HG03280 (cell line): ENCODE measurements around the gene THSD4.

Experiments used
- ATAC-seq: cut with Tn5 transposase; IDR thresholded peaks from one replicate; pipeline ENCODE4 v1.9.1; 2021; ENCODE audit warnings: mild to moderate bottlenecking, moderate library complexity; ENCODE audit not compliant: unreplicated experiment

THSD4 gene

DNA sequence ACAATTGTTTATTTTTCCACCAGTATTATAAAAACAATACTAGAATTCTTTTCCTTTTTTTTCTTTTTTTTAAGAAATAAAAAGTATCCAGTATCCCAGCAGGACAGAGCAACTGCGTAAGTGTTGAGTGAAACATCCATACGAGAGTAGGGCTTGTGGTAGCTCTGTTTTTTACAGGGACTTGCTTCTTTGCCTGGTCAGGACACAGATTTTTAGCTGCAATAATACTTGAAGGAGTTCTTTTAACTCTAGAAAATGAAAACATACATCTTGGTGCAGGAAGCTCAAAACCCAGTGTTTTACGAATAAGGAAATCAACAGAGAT lies 397.4 kb downstream of the THSD4 start:
- no peak for ATAC-seq

- ATAC-seq: no peak
Measured at GRCh38 chr15:71515375-71516186, 400.3 kb downstream of the THSD4 start.

- ATAC-seq: no peak
Measured at GRCh38 chr15:71517751-71518150, 402.5 kb downstream of the THSD4 start.

DNA sequence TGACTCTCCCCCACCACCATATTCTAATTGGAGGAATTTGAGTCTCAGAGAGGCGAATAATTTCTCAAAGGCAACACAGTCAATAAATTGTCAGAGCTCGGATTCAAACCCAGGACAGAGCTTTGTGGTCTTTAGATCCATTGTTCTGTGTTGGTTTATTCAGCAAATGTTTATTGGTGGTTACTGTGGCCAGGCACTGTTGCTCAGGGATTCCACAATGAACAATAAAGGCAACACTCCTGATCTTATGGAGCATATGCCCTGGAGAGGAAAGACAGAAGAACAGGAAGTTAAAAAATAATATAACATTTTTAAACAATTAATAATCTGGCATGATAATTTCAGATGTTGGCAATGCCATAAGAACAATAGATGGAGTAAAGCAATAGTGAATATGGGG lies 403.4 kb downstream of the THSD4 start:
- ATAC-seq: no peak

GRCh38 chr15:71526060-71526820 lies 411.0 kb downstream of the THSD4 start:
- no peak for ATAC-seq

GRCh38 chr15:71529361-71529760 lies 414.1 kb downstream of the THSD4 start:
- no peak for ATAC-seq

GRCh38 chr15:71530116-71530515 lies 414.8 kb downstream of the THSD4 start:
- ATAC-seq: no peak

GRCh38 chr15:71532994-71533393 lies 417.7 kb downstream of the THSD4 start:
- ATAC-seq: no peak

- no peak for ATAC-seq
Measured at GRCh38 chr15:71538181-71538580, 422.9 kb downstream of the THSD4 start.

DNA sequence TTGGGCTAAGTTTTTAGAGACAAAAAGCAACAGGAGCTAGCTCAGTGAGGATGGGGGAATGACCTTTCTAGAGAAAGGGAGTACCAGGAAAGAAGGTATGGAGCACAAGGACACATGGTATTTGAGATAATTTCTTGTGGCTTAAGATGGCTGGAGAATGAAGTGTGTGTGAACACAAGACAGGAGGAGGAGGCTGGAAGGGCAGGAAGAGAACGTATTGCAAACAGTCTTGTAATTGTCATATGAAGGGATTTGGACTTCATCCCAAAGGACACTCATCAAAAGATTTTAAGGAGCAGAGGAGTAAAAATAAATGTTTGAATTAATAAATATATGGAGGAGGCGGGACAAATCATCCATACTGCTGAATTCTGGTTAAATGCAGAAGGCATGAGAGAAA lies 426.5 kb downstream of the THSD4 start:
- ATAC-seq: no peak

GRCh38 chr15:71542836-71543235 lies 427.6 kb downstream of the THSD4 start:
- ATAC-seq: no peak

GRCh38 chr15:71543413-71543812 lies 428.1 kb downstream of the THSD4 start:
- ATAC-seq: no peak

GRCh38 chr15:71545223-71545760 lies 430.0 kb downstream of the THSD4 start:
- no peak for ATAC-seq

GRCh38 chr15:71545923-71546322 lies 430.7 kb downstream of the THSD4 start:
- no peak for ATAC-seq

DNA sequence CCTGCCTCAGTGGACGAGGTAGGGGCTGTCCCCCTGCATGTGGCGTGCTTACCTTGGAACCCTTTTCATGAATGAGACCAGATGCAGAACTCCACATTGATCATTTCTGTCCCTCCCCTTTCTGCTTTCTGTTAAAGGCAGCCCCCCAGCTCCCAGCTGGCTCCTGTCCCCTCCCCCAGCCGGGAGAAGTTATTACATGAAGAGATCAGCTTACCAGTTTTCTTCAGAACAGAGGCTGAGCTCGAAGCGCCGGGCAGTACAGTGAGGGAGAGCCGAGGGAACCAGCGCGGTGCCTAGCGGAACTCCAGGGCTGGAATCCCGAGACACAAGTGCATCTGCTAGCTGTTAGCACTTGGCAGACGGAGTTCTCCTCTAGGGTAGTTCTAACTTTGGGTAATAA lies 431.7 kb downstream of the THSD4 start:
- no peak for ATAC-seq

- ATAC-seq: no peak
Measured at GRCh38 chr15:71548401-71548807, 433.1 kb downstream of the THSD4 start.

- ATAC-seq: no peak
Measured at GRCh38 chr15:71549091-71549490, 433.8 kb downstream of the THSD4 start.

GRCh38 chr15:71549697-71550096 lies 434.4 kb downstream of the THSD4 start:
- no peak for ATAC-seq

GRCh38 chr15:71551566-71551965 lies 436.3 kb downstream of the THSD4 start:
- no peak for ATAC-seq

DNA sequence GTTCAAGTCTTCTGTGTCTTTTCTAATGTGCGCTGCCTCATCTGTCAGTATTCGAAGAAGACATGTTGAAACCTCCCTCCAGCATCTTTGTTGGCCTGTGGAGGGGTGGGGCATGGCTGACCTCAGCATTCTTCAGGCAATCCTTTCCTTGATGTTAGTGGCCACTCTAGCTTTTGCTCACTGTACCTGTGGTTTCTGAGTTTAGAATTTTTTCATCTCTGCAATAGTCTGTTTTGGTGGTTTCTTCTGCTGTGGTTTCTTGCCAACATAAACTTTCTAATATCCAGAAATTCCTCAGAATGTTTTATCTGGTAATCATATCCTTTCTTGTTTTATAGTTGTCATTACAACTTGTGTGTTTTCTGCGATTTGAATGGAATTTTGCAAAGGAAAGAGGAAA lies 443.8 kb downstream of the THSD4 start:
- no peak for ATAC-seq

DNA sequence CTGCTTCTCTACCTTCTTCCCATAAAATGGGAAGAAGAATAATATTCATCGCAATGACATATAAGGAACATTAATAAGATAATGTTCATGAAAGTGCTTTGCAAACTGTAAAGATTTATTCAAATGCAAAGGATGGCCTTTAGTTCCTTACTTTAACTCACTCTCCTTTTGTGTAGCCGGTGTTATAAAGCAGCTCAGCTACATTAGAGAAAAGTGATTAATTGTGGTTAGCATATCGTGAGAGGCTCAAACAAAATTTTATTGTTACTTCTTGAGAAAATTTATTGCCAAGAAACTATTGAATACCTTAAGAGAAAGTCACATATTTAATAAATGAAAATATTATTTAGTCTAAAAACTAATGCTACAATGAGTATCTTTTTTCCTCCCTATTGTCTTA lies 444.3 kb downstream of the THSD4 start:
- no peak for ATAC-seq

DNA sequence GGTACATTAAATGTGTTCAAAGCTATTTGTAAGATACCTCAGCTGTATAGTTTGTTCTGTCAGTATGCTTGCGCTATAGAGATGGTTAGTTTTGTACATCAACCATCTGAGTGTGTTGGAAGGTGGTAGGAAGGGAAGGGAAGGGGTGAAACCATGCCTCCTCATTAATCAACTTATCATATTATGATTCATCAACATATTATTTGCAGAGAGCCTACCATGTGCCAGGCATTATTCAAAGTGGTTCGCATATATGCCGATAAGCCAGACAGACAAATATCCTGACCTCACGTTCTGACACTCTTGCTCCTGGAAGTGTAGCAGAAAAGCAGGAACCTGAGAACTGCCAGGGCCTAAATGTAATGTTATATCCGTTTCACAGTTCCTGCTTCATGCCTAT lies 447.0 kb downstream of the THSD4 start:
- ATAC-seq: no peak
